Right ventricle myocardium inferior (tissue), 1 donor: Measurements from ENCODE around the gene MPEG1. TPM values are rescaled to one million over a fixed set of nuclear protein-coding genes. Genes with fewer than 3 reads are reported as not detected.

Source experiments
- ATAC-seq: fragments of 200-7000 bp; cut with Tn5 transposase; one replicate; pipeline ENCODE4 v1.9.1; 2020; ENCODE audit warnings: mild to moderate bottlenecking, moderate library complexity
- DNase-seq: peaks from one replicate; pipeline ENCODE4 v3.0.0; 2021; ENCODE audit errors: missing footprints
- intact Hi-C: fragments of 100-400 bp; cut with DNase I; formaldehyde crosslinking; loops from one replicate; pipeline ENCODE4 v1.11.0; 2022
- total RNA-seq: library from RNA; stranded (reverse); fragmentation: NEBNext Ultra II Directional; extraction: Animal tissue kit (Norgen Biotek cat#: 25700); gene quantifications from one replicate; pipeline ENCODE4 v1.2.1, GENCODE V29; 2021
- donor health status: DM: no; HTN: yes; CAD: no; lungs with severe emphysema.

The MPEG1 gene
- total RNA-seq, 1 donor from 2014 or later: 18.3 TPM

- ATAC-seq (no peak), DNase-seq (no peak)
- intact Hi-C loops: no loop called here
Observed at GRCh38 chr11:59193587-59194130, 19.1 kb downstream of the MPEG1 start.

GRCh38 chr11:59192446-59193020 lies 20.2 kb downstream of the MPEG1 start:
- no peak for DNase-seq
- no peak for ATAC-seq
- intact Hi-C loops: no loop called here

GRCh38 chr11:59191890-59192289 lies 20.8 kb downstream of the MPEG1 start:
- intact Hi-C loops: no loop called here
- DNase-seq: no peak

GRCh38 chr11:59191095-59191494 lies 21.6 kb downstream of the MPEG1 start:
- intact Hi-C loops: no loop called here
- ATAC-seq: no peak
- no peak for DNase-seq

More at GRCh38 chr11:59191890-59192289, 20.8 kb downstream of the MPEG1 start:
- ATAC-seq: no peak

GRCh38 chr11:59189986-59190385 lies 22.7 kb downstream of the MPEG1 start:
- ATAC-seq (no peak), DNase-seq (no peak)
- intact Hi-C loops: no loop called here

GRCh38 chr11:59188954-59189353 lies 23.8 kb downstream of the MPEG1 start:
- DNase-seq: no peak
- intact Hi-C loops: no loop called here
- ATAC-seq: no peak

- intact Hi-C loops: no loop called here
- DNase-seq: peak; percentile 90
- ATAC-seq: peak; percentile 93
Observed at GRCh38 chr11:59187587-59187986, 25.1 kb downstream of the MPEG1 start.

GRCh38 chr11:59187035-59187434 lies 25.7 kb downstream of the MPEG1 start:
- ATAC-seq (no peak), DNase-seq (no peak)
- intact Hi-C loops: no loop called here

- DNase-seq (no peak), ATAC-seq (no peak)
- intact Hi-C loops: no loop called here
Observed at GRCh38 chr11:59186130-59186594, 26.6 kb downstream of the MPEG1 start.

GRCh38 chr11:59185386-59185945 lies 27.3 kb downstream of the MPEG1 start:
- intact Hi-C loops: no loop called here
- DNase-seq (no peak), ATAC-seq (no peak)

- DNase-seq (no peak), ATAC-seq (no peak)
Observed at GRCh38 chr11:59184691-59185339, 27.9 kb downstream of the MPEG1 start.

GRCh38 chr11:59183771-59184170 lies 29.0 kb downstream of the MPEG1 start:
- intact Hi-C loops: no loop called here
- ATAC-seq: peak; percentile 40
- no peak for DNase-seq

More at GRCh38 chr11:59184691-59185339, 27.9 kb downstream of the MPEG1 start:
- intact Hi-C loops: no loop called here

GRCh38 chr11:59182457-59183151 lies 30.1 kb downstream of the MPEG1 start:
- DNase-seq (no peak), ATAC-seq (no peak)
- intact Hi-C loops: no loop called here

GRCh38 chr11:59181746-59182456 lies 30.8 kb downstream of the MPEG1 start:
- ATAC-seq (no peak), DNase-seq (no peak)
- intact Hi-C loops: no loop called here

GRCh38 chr11:59180907-59181306 lies 31.8 kb downstream of the MPEG1 start:
- DNase-seq (no peak), ATAC-seq (no peak)
- intact Hi-C loops: no loop called here

- intact Hi-C loops: no loop called here
- ATAC-seq: no peak
- DNase-seq: no peak
Observed at GRCh38 chr11:59180168-59180776, 32.5 kb downstream of the MPEG1 start.

GRCh38 chr11:59179121-59179520 lies 33.6 kb downstream of the MPEG1 start:
- ATAC-seq: no peak
- intact Hi-C loops: loop anchor here (10.0 kb wide), 2 partner anchors 246 to 506 kb away; partner anchors contain the start of gene OR5A2
- no peak for DNase-seq

- intact Hi-C loops: loop anchor here (10.0 kb wide), 2 partner anchors 246 to 506 kb away; partner anchors contain the start of gene OR5A2
- ATAC-seq (no peak), DNase-seq (no peak)
Observed at GRCh38 chr11:59178402-59178801, 34.3 kb downstream of the MPEG1 start.
